ENCODE measurements around the gene TP53BP2.

DNA sequence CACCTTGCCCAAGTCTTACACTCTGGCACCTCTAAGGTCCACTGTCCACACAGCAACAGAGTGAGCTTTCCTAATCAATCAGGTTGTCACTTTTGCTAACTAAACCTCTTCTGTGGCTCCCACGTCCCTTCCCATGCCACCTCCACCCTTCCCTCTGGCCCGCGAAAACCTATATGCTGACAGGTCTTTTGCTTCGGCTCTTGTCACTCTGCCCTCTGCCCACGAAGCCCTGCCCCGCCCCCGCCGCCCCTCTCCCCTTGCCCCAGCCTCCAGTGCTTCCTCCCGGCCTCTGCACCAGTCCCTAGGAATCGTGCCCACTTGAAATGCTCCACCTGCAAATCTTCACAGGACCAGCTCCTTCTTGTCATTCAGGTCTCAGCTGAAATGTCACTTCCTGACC, 8.1 kb downstream of the TP53BP2 start:
- TF ChIP-seq, protein P1, sequence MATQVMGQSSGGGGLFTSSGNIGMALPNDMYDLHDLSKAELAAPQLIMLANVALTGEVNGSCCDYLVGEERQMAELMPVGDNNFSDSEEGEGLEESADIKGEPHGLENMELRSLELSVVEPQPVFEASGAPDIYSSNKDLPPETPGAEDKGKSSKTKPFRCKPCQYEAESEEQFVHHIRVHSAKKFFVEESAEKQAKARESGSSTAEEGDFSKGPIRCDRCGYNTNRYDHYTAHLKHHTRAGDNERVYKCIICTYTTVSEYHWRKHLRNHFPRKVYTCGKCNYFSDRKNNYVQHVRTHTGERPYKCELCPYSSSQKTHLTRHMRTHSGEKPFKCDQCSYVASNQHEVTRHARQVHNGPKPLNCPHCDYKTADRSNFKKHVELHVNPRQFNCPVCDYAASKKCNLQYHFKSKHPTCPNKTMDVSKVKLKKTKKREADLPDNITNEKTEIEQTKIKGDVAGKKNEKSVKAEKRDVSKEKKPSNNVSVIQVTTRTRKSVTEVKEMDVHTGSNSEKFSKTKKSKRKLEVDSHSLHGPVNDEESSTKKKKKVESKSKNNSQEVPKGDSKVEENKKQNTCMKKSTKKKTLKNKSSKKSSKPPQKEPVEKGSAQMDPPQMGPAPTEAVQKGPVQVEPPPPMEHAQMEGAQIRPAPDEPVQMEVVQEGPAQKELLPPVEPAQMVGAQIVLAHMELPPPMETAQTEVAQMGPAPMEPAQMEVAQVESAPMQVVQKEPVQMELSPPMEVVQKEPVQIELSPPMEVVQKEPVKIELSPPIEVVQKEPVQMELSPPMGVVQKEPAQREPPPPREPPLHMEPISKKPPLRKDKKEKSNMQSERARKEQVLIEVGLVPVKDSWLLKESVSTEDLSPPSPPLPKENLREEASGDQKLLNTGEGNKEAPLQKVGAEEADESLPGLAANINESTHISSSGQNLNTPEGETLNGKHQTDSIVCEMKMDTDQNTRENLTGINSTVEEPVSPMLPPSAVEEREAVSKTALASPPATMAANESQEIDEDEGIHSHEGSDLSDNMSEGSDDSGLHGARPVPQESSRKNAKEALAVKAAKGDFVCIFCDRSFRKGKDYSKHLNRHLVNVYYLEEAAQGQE (IDR thresholded peaks at IDR 0.05; ENCODE audit: insufficient replicate concordance, low read depth), result no peak
- TF ChIP-seq, protein P2, sequence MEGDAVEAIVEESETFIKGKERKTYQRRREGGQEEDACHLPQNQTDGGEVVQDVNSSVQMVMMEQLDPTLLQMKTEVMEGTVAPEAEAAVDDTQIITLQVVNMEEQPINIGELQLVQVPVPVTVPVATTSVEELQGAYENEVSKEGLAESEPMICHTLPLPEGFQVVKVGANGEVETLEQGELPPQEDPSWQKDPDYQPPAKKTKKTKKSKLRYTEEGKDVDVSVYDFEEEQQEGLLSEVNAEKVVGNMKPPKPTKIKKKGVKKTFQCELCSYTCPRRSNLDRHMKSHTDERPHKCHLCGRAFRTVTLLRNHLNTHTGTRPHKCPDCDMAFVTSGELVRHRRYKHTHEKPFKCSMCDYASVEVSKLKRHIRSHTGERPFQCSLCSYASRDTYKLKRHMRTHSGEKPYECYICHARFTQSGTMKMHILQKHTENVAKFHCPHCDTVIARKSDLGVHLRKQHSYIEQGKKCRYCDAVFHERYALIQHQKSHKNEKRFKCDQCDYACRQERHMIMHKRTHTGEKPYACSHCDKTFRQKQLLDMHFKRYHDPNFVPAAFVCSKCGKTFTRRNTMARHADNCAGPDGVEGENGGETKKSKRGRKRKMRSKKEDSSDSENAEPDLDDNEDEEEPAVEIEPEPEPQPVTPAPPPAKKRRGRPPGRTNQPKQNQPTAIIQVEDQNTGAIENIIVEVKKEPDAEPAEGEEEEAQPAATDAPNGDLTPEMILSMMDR (IDR thresholded peaks at IDR 0.05; ENCODE audit: insufficient read depth, low read length), result no peak
- TF ChIP-seq POLR2AphosphoS5 (IDR thresholded peaks at IDR 0.05; ENCODE audit: low read depth) (no peak), GABPA (IDR thresholded peaks at IDR 0.05; ENCODE audit: low read depth) (no peak)
